ENCODE data around the gene GRID2. TPM values are rescaled to one million over a fixed set of nuclear protein-coding genes. Genes with fewer than 3 reads are reported as not detected.
"Not testable (repeated sequence)": the region's sequence is repeated elsewhere in the genome, so short reads cannot be mapped to it uniquely, and the experiment has no call there.

Gene GRID2
- polyA plus RNA-seq, 1 of the 3 experiments (the other 2 are of a cell fraction): not detected

DNA sequence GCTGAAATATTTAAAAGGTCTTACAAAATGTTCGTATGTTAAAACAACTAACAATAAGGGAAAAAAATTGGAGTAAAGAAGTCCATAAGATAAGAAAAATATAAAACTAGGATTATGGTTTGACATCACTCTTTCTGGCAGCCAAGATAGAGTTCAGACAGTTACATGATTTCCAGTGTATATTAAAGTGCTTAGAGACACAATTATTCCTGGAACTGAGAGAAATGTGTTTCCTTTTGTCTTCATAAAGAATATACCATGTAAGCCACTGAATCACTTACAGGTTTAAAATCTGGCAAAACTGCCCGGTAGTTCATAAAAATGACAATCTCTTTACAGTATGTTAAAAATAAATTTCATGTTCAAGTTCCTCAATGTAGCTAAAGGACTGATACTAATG, 986.1 kb downstream of the GRID2 start (continued):
- TF ChIP-seq, protein P1, sequence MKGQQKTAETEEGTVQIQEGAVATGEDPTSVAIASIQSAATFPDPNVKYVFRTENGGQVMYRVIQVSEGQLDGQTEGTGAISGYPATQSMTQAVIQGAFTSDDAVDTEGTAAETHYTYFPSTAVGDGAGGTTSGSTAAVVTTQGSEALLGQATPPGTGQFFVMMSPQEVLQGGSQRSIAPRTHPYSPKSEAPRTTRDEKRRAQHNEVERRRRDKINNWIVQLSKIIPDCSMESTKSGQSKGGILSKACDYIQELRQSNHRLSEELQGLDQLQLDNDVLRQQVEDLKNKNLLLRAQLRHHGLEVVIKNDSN (IDR thresholded peaks at IDR 0.05; ENCODE audit: borderline replicate concordance, low read depth): no peak
- no peak for TF ChIP-seq NRF1 (IDR thresholded peaks at IDR 0.05; ENCODE audit: low read depth, low read length)

DNA sequence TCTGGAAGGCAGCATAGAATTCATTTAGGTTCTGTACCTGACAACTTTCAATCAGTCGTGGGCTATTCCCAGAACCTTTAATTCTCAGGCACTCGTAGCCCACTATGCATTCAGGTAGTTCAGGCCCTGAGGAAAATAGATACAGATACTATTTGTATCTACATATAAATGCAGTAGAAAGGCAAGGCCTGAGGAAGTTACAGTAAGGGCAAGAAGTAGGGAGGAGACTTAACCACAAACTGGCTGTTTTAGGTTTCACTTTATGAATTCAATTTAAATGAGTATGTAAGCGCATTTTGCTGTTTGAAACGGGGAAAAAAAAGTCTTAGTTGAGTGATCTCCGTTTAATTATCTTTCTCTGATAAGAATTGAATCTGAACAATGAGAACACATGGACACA, 995.4 kb downstream of the GRID2 start:
- TF ChIP-seq TAF1 (IDR thresholded peaks at IDR 0.05; ENCODE audit: borderline replicate concordance, low read depth, low read length): no peak
- TF ChIP-seq, protein P2, sequence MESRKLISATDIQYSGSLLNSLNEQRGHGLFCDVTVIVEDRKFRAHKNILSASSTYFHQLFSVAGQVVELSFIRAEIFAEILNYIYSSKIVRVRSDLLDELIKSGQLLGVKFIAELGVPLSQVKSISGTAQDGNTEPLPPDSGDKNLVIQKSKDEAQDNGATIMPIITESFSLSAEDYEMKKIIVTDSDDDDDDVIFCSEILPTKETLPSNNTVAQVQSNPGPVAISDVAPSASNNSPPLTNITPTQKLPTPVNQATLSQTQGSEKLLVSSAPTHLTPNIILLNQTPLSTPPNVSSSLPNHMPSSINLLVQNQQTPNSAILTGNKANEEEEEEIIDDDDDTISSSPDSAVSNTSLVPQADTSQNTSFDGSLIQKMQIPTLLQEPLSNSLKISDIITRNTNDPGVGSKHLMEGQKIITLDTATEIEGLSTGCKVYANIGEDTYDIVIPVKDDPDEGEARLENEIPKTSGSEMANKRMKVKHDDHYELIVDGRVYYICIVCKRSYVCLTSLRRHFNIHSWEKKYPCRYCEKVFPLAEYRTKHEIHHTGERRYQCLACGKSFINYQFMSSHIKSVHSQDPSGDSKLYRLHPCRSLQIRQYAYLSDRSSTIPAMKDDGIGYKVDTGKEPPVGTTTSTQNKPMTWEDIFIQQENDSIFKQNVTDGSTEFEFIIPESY (IDR thresholded peaks at IDR 0.05; ENCODE audit: borderline replicate concordance, low read depth): no peak
- TF ChIP-seq, protein P3, sequence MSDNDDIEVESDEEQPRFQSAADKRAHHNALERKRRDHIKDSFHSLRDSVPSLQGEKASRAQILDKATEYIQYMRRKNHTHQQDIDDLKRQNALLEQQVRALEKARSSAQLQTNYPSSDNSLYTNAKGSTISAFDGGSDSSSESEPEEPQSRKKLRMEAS (IDR thresholded peaks at IDR 0.05; ENCODE audit: low read depth): no peak
- Histone ChIP-seq H3F3A (replicated peaks; ENCODE audit: insufficient read depth) (no peaks in the 10 kb centered on the region), H3K4me3 (ENCODE audit: low read depth in 2 of 2, low read length in 1 of 2) (no peak overlapping the region), H3K27ac (ENCODE audit: low read depth in 2 of 2, low read length in 1 of 2) (no peak overlapping the region), H3K4me2 (no peak overlapping the region), H3K9me2 (no peaks in the 10 kb centered on the region), H3K4me1 (ENCODE audit: control insufficient read depth in 1 of 2, insufficient read depth in 2 of 2, low read depth in 1 of 2, low read length in 1 of 2) (no peaks in the 10 kb centered on the region), H3K9me3 (no peaks in the 10 kb centered on the region), H3K9ac (no peak overlapping the region), H2AFZ (ENCODE audit: low read depth) (no peak overlapping the region), H3K36me3 (replicated peaks in 1 of 2; ENCODE audit: control insufficient read depth in 1 of 2, insufficient read depth in 2 of 2, low read length in 1 of 2) (no peaks in the 10 kb centered on the region), H3K79me2 (ENCODE audit: insufficient read depth) (no peaks in the 10 kb centered on the region), H3K27me3 (ENCODE audit: insufficient read depth) (no peaks in the 10 kb centered on the region), H4K20me1 (ENCODE audit: insufficient read depth) (no peaks in the 10 kb centered on the region)
- no peak for DNase-seq
- WGBS (ENCODE audit: low lambda C conversion rate): 54% methylated on average over 5 of the region's 5 CpGs
- POLR2A ChIA-PET: no interaction called here
- CTCF ChIA-PET: no interaction called here

DNA sequence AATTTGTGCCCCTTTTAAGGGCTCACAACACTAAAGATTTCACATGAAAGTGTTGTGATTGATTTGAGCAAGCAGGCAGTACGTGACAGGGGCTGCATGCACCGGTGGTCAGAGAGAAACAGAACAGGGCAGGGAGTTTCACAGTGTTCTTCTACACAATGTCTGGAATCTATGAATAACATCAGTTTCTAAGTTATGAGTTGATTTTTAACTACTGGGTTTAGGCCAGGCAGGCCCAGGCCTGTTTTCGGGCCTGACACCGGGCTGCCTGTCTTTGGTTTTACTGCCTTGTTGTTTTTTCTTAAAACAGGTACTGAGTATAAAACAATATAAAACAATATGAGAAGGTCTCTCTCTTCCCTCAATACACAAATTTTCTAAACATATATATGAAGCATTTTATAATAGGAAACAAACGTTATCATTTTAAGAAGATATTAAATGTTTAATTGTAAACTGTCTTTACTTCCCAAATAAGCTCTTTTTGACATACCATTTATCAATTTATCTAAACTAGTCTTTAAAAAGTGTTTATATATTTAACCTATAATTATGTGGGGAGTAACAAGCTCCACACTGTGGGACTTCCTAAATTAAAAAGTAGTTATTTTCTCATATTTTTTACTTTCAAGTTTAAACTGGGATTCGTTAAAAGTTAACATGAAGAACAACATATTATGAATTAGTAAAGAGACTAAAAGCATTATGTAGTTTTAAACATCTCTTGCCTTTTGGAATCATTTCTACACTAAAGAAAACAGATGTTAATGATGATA, 997.2 kb downstream of the GRID2 start:
- POLR2A ChIA-PET; H4K20me1 ChIP-seq (ENCODE audit: insufficient read depth): not testable (repeated sequence)
- 75% methylated on average over 6 of the region's 6 CpGs for WGBS (ENCODE audit: low lambda C conversion rate)

More for the DNA sequence above, 997.2 kb downstream of the GRID2 start:
- DNase-seq; H3K4me1 ChIP-seq (ENCODE audit: control insufficient read depth in 1 of 2, insufficient read depth in 2 of 2, low read depth in 1 of 2, low read length in 1 of 2); H3K79me2 ChIP-seq (ENCODE audit: insufficient read depth); H3K27me3 ChIP-seq (ENCODE audit: insufficient read depth); H3F3A ChIP-seq (replicated peaks; ENCODE audit: insufficient read depth); H2AFZ ChIP-seq (ENCODE audit: low read depth); H3K4me2 ChIP-seq; H3K27ac ChIP-seq (ENCODE audit: low read depth in 2 of 2, low read length in 1 of 2); H3K36me3 ChIP-seq (replicated peaks in 1 of 2; ENCODE audit: control insufficient read depth in 1 of 2, insufficient read depth in 2 of 2, low read length in 1 of 2); CTCF ChIA-PET; H3K9me3 ChIP-seq; H3K4me3 ChIP-seq (ENCODE audit: low read depth in 2 of 2, low read length in 1 of 2); H3K9me2 ChIP-seq; H3K9ac ChIP-seq: not testable (repeated sequence)

Measured in SK-N-SH (cell line).